Endothelial cell (in vitro differentiated cells): ENCODE results near the gene NDUFAF7. TPM values are rescaled to one million over a fixed set of nuclear protein-coding genes. Genes with fewer than 3 reads are reported as not detected.
"Not testable (repeated sequence)": the region's sequence is repeated elsewhere in the genome, so short reads cannot be mapped to it uniquely, and the experiment has no call there.

Experiments used
- DNase-seq: peaks from one replicate; pipeline ENCODE4 v3.0.0; 2021; ENCODE audit warnings: low spot score
- H3K27ac Mint-ChIP-seq: one replicate; pipeline ENCODE4 v1.8.0; 2021; ENCODE audit warnings: mixed read lengths, inconsistent platforms; ENCODE audit not compliant: unreplicated experiment
- H3K27me3 Mint-ChIP-seq: one replicate; pipeline ENCODE4 v1.8.0; 2021; ENCODE audit warnings: mild to moderate bottlenecking, moderate library complexity, mixed read lengths, inconsistent platforms; ENCODE audit not compliant: unreplicated experiment
- H3K36me3 Mint-ChIP-seq: one replicate; pipeline ENCODE4 v1.8.0; 2021; ENCODE audit warnings: mild to moderate bottlenecking, low read depth, mixed read lengths, inconsistent platforms; ENCODE audit not compliant: unreplicated experiment
- H3K4me1 Mint-ChIP-seq: one replicate; pipeline ENCODE4 v1.8.0; 2021; ENCODE audit warnings: mild to moderate bottlenecking, mixed read lengths, inconsistent platforms; ENCODE audit not compliant: unreplicated experiment
- H3K4me3 Mint-ChIP-seq: one replicate; pipeline ENCODE4 v1.8.0; 2021; ENCODE audit warnings: mild to moderate bottlenecking, mixed read lengths, inconsistent platforms; ENCODE audit not compliant: unreplicated experiment
- H3K9me3 Mint-ChIP-seq: one replicate; pipeline ENCODE4 v1.8.0; 2021; ENCODE audit warnings: mixed read lengths, inconsistent platforms; ENCODE audit not compliant: unreplicated experiment
- CTCF ChIP-seq: fragments of 200-600 bp; sonication (generic); IDR thresholded peaks from one replicate; pipeline ENCODE4 v1.5.0; 2021; ENCODE audit warnings: antibody characterized with exemption; ENCODE audit not compliant: unreplicated experiment
- total RNA-seq: library from RNA; stranded (reverse); fragmentation: NEBNext Ultra II Directional; extraction: Animal tissue kit (Norgen Biotek cat#: 25700); gene quantifications from one replicate; pipeline ENCODE4 v1.2.1, GENCODE V29; 2021; ENCODE audit not compliant: unreplicated experiment

The NDUFAF7 gene
- total RNA-seq, 1 donor from 2014 or later: 16.6 TPM

- Mint-ChIP-seq H3K9me3 (no peaks in the 10 kb centered on the region), H3K4me1 (no peaks in the 10 kb centered on the region), H3K4me3 (no peak overlapping the region), H3K27ac (no peak overlapping the region), H3K36me3 (peaks cover 19% of the 10 kb centered on the region), H3K27me3 (no peaks in the 10 kb centered on the region)
- no peak for DNase-seq
- no peak for TF ChIP-seq CTCF
These were observed 12.4 kb upstream of the NDUFAF7 start for GRCh38 chr2:37219046-37219445.

GRCh38 chr2:37223131-37223530, 8.3 kb upstream of the NDUFAF7 start:
- Mint-ChIP-seq H3K27ac (no peak overlapping the region), H3K4me3 (no peak overlapping the region), H3K9me3 (no peaks in the 10 kb centered on the region), H3K27me3 (no peaks in the 10 kb centered on the region), H3K4me1 (peaks cover 9% of the 10 kb centered on the region), H3K36me3 (peaks cover 28% of the 10 kb centered on the region)
- TF ChIP-seq CTCF: no peak
- no peak for DNase-seq

DNA sequence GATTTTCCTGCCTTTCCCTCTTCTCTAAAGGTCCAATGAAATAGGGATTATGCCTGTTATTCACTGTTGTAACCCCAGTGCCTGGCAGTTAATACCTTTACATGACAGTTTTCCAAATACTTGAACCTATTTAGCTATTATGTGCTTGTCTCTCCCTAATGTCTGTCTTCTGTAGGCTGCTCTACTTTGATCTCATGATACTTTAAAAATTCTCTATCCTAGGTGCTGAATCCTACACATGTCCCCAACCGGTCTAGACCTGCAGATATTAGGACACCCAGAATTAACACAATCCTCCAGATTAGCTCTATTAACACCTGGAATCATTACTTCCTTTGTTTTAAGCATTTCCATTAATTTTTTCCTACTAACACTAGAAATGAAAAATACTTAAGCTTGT, 7.4 kb upstream of the NDUFAF7 start:
- no peaks in the 10 kb centered on the region for H3K9me3 Mint-ChIP-seq
- TF ChIP-seq CTCF: no peak
- H3K36me3 Mint-ChIP-seq: peaks cover 28% of the 10 kb centered on the region
- no peak for DNase-seq
- no peaks in the 10 kb centered on the region for H3K27me3 Mint-ChIP-seq
- H3K27ac Mint-ChIP-seq: no peak overlapping the region
- peaks cover 9% of the 10 kb centered on the region for H3K4me1 Mint-ChIP-seq
- H3K4me3 Mint-ChIP-seq: no peak overlapping the region

GRCh38 chr2:37225129-37225528, 6.3 kb upstream of the NDUFAF7 start:
- peaks cover 12% of the 10 kb centered on the region for H3K4me1 Mint-ChIP-seq
- H3K36me3 Mint-ChIP-seq: peaks cover 25% of the 10 kb centered on the region
- H3K27ac Mint-ChIP-seq, H3K4me3 Mint-ChIP-seq, H3K27me3 Mint-ChIP-seq, H3K9me3 Mint-ChIP-seq, DNase-seq: not testable (repeated sequence)

- no peaks in the 10 kb centered on the region for H3K27me3 Mint-ChIP-seq
- DNase-seq: no peak
- peak overlapping the region; percentile 39 for H3K27ac Mint-ChIP-seq
- no peaks in the 10 kb centered on the region for H3K9me3 Mint-ChIP-seq
- no peak for TF ChIP-seq CTCF
- peaks cover 12% of the 10 kb centered on the region for H3K4me1 Mint-ChIP-seq
- peaks cover 16% of the 10 kb centered on the region for H3K36me3 Mint-ChIP-seq
- no peak overlapping the region for H3K4me3 Mint-ChIP-seq
These were observed 4.6 kb upstream of the NDUFAF7 start for GRCh38 chr2:37226863-37227262.

- H3K9me3 Mint-ChIP-seq: no peaks in the 10 kb centered on the region
- no peak overlapping the region for H3K27ac Mint-ChIP-seq
- TF ChIP-seq CTCF: no peak
- H3K4me3 Mint-ChIP-seq: no peak overlapping the region
- peaks cover 12% of the 10 kb centered on the region for H3K4me1 Mint-ChIP-seq
- peaks cover 12% of the 10 kb centered on the region for H3K36me3 Mint-ChIP-seq
- no peak for DNase-seq
- H3K27me3 Mint-ChIP-seq: no peaks in the 10 kb centered on the region
These were observed 2.7 kb upstream of the NDUFAF7 start for GRCh38 chr2:37228788-37229187.
